Measurements from ENCODE around the gene RPL29.

Gene RPL29

GRCh38 chr3:52024765-52025452 lies 29.2 kb upstream of the RPL29 start:
- Histone ChIP-seq H3K18ac (ENCODE audit: low read length) (no peak overlapping the region), H2BK120ac (ENCODE audit: low read depth, low read length) (no peak overlapping the region), H4K8ac (ENCODE audit: low read depth, low read length) (no peak overlapping the region), H3K4me3 (ENCODE audit: low read length) (no peak overlapping the region), H3K27ac (ENCODE audit: low read depth, low read length) (no peak overlapping the region), H2BK15ac (replicated peaks; ENCODE audit: low read depth) (no peak overlapping the region), H3K36me3 (ENCODE audit: control insufficient read depth, insufficient read depth, low read length) (no peaks in the 10 kb centered on the region), H3K56ac (ENCODE audit: low read length) (no peak overlapping the region), H3K79me2 (ENCODE audit: control insufficient read depth, insufficient read depth, low read length) (no peaks in the 10 kb centered on the region), H2BK5ac (ENCODE audit: low read length) (no peak overlapping the region), H3K9ac (ENCODE audit: low read length) (no peak overlapping the region), H2AK5ac (ENCODE audit: low read length) (no peak overlapping the region), H3K23ac (ENCODE audit: low read length) (no peak overlapping the region), H3K4me2 (ENCODE audit: low read length) (no peak overlapping the region), H3K27me3 (ENCODE audit: insufficient read depth, low read length, poor library complexity) (no peaks in the 10 kb centered on the region), H3K79me1 (ENCODE audit: low read length) (no peaks in the 10 kb centered on the region), H3K4ac (ENCODE audit: low read depth, low read length) (no peak overlapping the region), H4K5ac (ENCODE audit: low read length) (no peak overlapping the region), H3K4me1 (ENCODE audit: control insufficient read depth, low read depth, low read length) (no peaks in the 10 kb centered on the region)
- WGBS (ENCODE audit: extremely low coverage, insufficient coverage, low lambda C conversion rate) = no CpG with 5 or more reads among the region's 6 CpGs
- DNase-seq = no peak

- Histone ChIP-seq H2AK5ac (ENCODE audit: low read length) (no peak overlapping the region), H3K27me3 (ENCODE audit: insufficient read depth, low read length, poor library complexity) (no peaks in the 10 kb centered on the region), H3K9ac (ENCODE audit: low read length) (no peak overlapping the region), H3K4me2 (ENCODE audit: low read length) (no peak overlapping the region), H4K8ac (ENCODE audit: low read depth, low read length) (no peak overlapping the region), H3K36me3 (ENCODE audit: control insufficient read depth, insufficient read depth, low read length) (no peaks in the 10 kb centered on the region), H2BK120ac (ENCODE audit: low read depth, low read length) (no peak overlapping the region), H2BK15ac (replicated peaks; ENCODE audit: low read depth) (no peak overlapping the region), H3K18ac (ENCODE audit: low read length) (no peak overlapping the region), H3K23ac (ENCODE audit: low read length) (no peak overlapping the region), H3K56ac (ENCODE audit: low read length) (no peak overlapping the region), H4K5ac (ENCODE audit: low read length) (no peak overlapping the region), H3K4me1 (ENCODE audit: control insufficient read depth, low read depth, low read length) (no peaks in the 10 kb centered on the region), H3K4ac (ENCODE audit: low read depth, low read length) (no peak overlapping the region), H3K27ac (ENCODE audit: low read depth, low read length) (no peak overlapping the region), H3K4me3 (ENCODE audit: low read length) (no peak overlapping the region), H3K79me2 (ENCODE audit: control insufficient read depth, insufficient read depth, low read length) (no peaks in the 10 kb centered on the region), H2BK5ac (ENCODE audit: low read length) (no peak overlapping the region), H3K79me1 (ENCODE audit: low read length) (no peaks in the 10 kb centered on the region)
- WGBS (ENCODE audit: extremely low coverage, insufficient coverage, low lambda C conversion rate) = no CpG with 5 or more reads among the region's 8 CpGs
- DNase-seq = no peak
These were observed 28.4 kb upstream of the RPL29 start for GRCh38 chr3:52023860-52024764.

GRCh38 chr3:52023101-52023770 lies 27.5 kb upstream of the RPL29 start:
- Histone ChIP-seq H4K8ac (ENCODE audit: low read depth, low read length) (no peak overlapping the region), H3K79me1 (ENCODE audit: low read length) (no peaks in the 10 kb centered on the region), H2BK5ac (ENCODE audit: low read length) (no peak overlapping the region), H4K5ac (ENCODE audit: low read length) (no peak overlapping the region), H3K27me3 (ENCODE audit: insufficient read depth, low read length, poor library complexity) (no peaks in the 10 kb centered on the region), H3K4me3 (ENCODE audit: low read length) (no peak overlapping the region), H2BK15ac (replicated peaks; ENCODE audit: low read depth) (no peak overlapping the region), H3K4me1 (ENCODE audit: control insufficient read depth, low read depth, low read length) (no peaks in the 10 kb centered on the region), H3K4me2 (ENCODE audit: low read length) (no peak overlapping the region), H3K27ac (ENCODE audit: low read depth, low read length) (no peak overlapping the region), H3K56ac (ENCODE audit: low read length) (no peak overlapping the region), H3K4ac (ENCODE audit: low read depth, low read length) (no peak overlapping the region), H3K9ac (ENCODE audit: low read length) (no peak overlapping the region), H3K79me2 (ENCODE audit: control insufficient read depth, insufficient read depth, low read length) (no peaks in the 10 kb centered on the region), H3K18ac (ENCODE audit: low read length) (no peak overlapping the region), H2BK120ac (ENCODE audit: low read depth, low read length) (no peak overlapping the region), H3K36me3 (ENCODE audit: control insufficient read depth, insufficient read depth, low read length) (no peaks in the 10 kb centered on the region), H3K23ac (ENCODE audit: low read length) (no peak overlapping the region), H2AK5ac (ENCODE audit: low read length) (no peak overlapping the region)
- DNase-seq = no peak
- WGBS (ENCODE audit: extremely low coverage, insufficient coverage, low lambda C conversion rate) = no CpG with 5 or more reads among the region's 3 CpGs

GRCh38 chr3:52022323-52023100 lies 26.8 kb upstream of the RPL29 start:
- Histone ChIP-seq H3K27ac (ENCODE audit: low read depth, low read length) (no peak overlapping the region), H2AK5ac (ENCODE audit: low read length) (no peak overlapping the region), H3K79me1 (ENCODE audit: low read length) (no peaks in the 10 kb centered on the region), H3K9ac (ENCODE audit: low read length) (no peak overlapping the region), H3K4me1 (ENCODE audit: control insufficient read depth, low read depth, low read length) (no peaks in the 10 kb centered on the region), H3K36me3 (ENCODE audit: control insufficient read depth, insufficient read depth, low read length) (no peaks in the 10 kb centered on the region), H4K8ac (ENCODE audit: low read depth, low read length) (no peak overlapping the region), H3K27me3 (ENCODE audit: insufficient read depth, low read length, poor library complexity) (no peaks in the 10 kb centered on the region), H2BK120ac (ENCODE audit: low read depth, low read length) (no peak overlapping the region), H2BK15ac (replicated peaks; ENCODE audit: low read depth) (no peak overlapping the region), H2BK5ac (ENCODE audit: low read length) (no peak overlapping the region), H3K18ac (ENCODE audit: low read length) (no peak overlapping the region), H4K5ac (ENCODE audit: low read length) (no peak overlapping the region), H3K4ac (ENCODE audit: low read depth, low read length) (no peak overlapping the region), H3K79me2 (ENCODE audit: control insufficient read depth, insufficient read depth, low read length) (no peaks in the 10 kb centered on the region), H3K56ac (ENCODE audit: low read length) (no peak overlapping the region), H3K4me3 (ENCODE audit: low read length) (no peak overlapping the region), H3K4me2 (ENCODE audit: low read length) (no peak overlapping the region), H3K23ac (ENCODE audit: low read length) (no peak overlapping the region)
- WGBS (ENCODE audit: extremely low coverage, insufficient coverage, low lambda C conversion rate) = no CpG with 5 or more reads among the region's 20 CpGs
- DNase-seq = no peak

GRCh38 chr3:52021489-52022268 lies 26.0 kb upstream of the RPL29 start:
- no peak overlapping the region for H3K4me3 ChIP-seq (ENCODE audit: low read length)
- H3K4me2 ChIP-seq (ENCODE audit: low read length) = no peak overlapping the region
- H3K27ac ChIP-seq (ENCODE audit: low read depth, low read length) = no peak overlapping the region
- H2BK5ac ChIP-seq (ENCODE audit: low read length) = no peak overlapping the region
- no peak overlapping the region for H2AK5ac ChIP-seq (ENCODE audit: low read length)
- no peak overlapping the region for H2BK15ac ChIP-seq (replicated peaks; ENCODE audit: low read depth)
- peak overlapping the region; percentile 57 for H3K23ac ChIP-seq (ENCODE audit: low read length)
- no peak for DNase-seq
- H3K4me1 ChIP-seq (ENCODE audit: control insufficient read depth, low read depth, low read length) = no peaks in the 10 kb centered on the region
- no peak overlapping the region for H3K56ac ChIP-seq (ENCODE audit: low read length)
- no peak overlapping the region for H2BK120ac ChIP-seq (ENCODE audit: low read depth, low read length)
- H4K8ac ChIP-seq (ENCODE audit: low read depth, low read length) = no peak overlapping the region
- H4K5ac ChIP-seq (ENCODE audit: low read length) = no peak overlapping the region
- WGBS (ENCODE audit: extremely low coverage, insufficient coverage, low lambda C conversion rate) = no CpG with 5 or more reads among the region's 10 CpGs
- no peak overlapping the region for H3K18ac ChIP-seq (ENCODE audit: low read length)
- no peaks in the 10 kb centered on the region for H3K79me2 ChIP-seq (ENCODE audit: control insufficient read depth, insufficient read depth, low read length)
- no peak overlapping the region for H3K4ac ChIP-seq (ENCODE audit: low read depth, low read length)
- H3K79me1 ChIP-seq (ENCODE audit: low read length) = no peaks in the 10 kb centered on the region
- H3K27me3 ChIP-seq (ENCODE audit: insufficient read depth, low read length, poor library complexity) = no peaks in the 10 kb centered on the region
- no peak overlapping the region for H3K9ac ChIP-seq (ENCODE audit: low read length)
- no peaks in the 10 kb centered on the region for H3K36me3 ChIP-seq (ENCODE audit: control insufficient read depth, insufficient read depth, low read length)
